Esophagus muscularis mucosa (tissue), 4 donors: ENCODE results near the gene CNPY3. TPM values are rescaled to one million over a fixed set of nuclear protein-coding genes. Genes with fewer than 3 reads are reported as not detected.

ENCODE experiments used
- DNase-seq: peaks from one replicate; pipeline ENCODE4 v3.0.0-alpha.2; 2017; ENCODE audit errors: extremely low spot score
- H3K27ac ChIP-seq, 4 donors: fragments of 200-600 bp; sonication (generic); replicated peaks in 1 of 4; 1 replicate in 3 of 4; 2 replicates in 1 of 4; pipeline ENCODE4 v1.5.1; 2016 to 2019; ENCODE audit warnings: mild to moderate bottlenecking in 1 of 4
- H3K27me3 ChIP-seq, 4 donors: fragments of 200-600 bp; sonication (generic); one replicate each; pipeline versions ENCODE4 v1.5.1 to v1.6.0; 2016 to 2019
- H3K36me3 ChIP-seq, 4 donors: fragments of 200-600 bp; sonication (generic); one replicate each; pipeline ENCODE4 v1.5.1; 2016 to 2019
- H3K4me1 ChIP-seq, 4 donors: fragments of 200-600 bp; sonication (generic); one replicate each; pipeline ENCODE4 v1.5.1; 2016 to 2019
- H3K4me3 ChIP-seq, 4 donors: fragments of 200-600 bp; sonication (generic); 1 replicate in 2 of 4; 2 replicates in 2 of 4; pipeline ENCODE4 v1.5.1; 2016 to 2019; ENCODE audit warnings: mild to moderate bottlenecking in 4 of 4, moderate library complexity in 1 of 4
- H3K9me3 ChIP-seq, 4 donors: fragments of 200-600 bp; sonication (generic); 1 replicate in 3 of 4; 2 replicates in 1 of 4; pipeline ENCODE4 v1.5.1; 2016 to 2019
- CTCF ChIP-seq, 3 experiments: fragments of 200-600 bp in 2 of 3; fragments of 450-650 bp in 1 of 3; sonication (generic) in 2 of 3; IDR thresholded peaks; one replicate each; pipeline ENCODE4 v1.5.1; 2017 to 2019; ENCODE audit warnings: antibody characterized with exemption in 3 of 3, mild to moderate bottlenecking in 2 of 3, moderate library complexity in 1 of 3
- EP300 ChIP-seq: sonication (generic); formaldehyde crosslinking; IDR thresholded peaks from one replicate; pipeline ENCODE4 v1.6.1; 2017; ENCODE audit warnings: antibody characterized with exemption
- POLR2A ChIP-seq: fragments of 450-650 bp; IDR thresholded peaks from one replicate; pipeline ENCODE4 v1.6.1; 2017; ENCODE audit warnings: antibody characterized with exemption, moderate library complexity, mild to moderate bottlenecking, low read depth
- POLR2AphosphoS5 ChIP-seq, 2 donors: sonication (generic); formaldehyde crosslinking; IDR thresholded peaks; one replicate each; pipeline ENCODE4 v1.6.1; 2017; ENCODE audit warnings: antibody characterized with exemption in 2 of 2
- WGBS: methylation state at CpG from one replicate; pipeline ENCODE4 v1.1.5; 2018; 5-methylcytosine and 5-hydroxymethylcytosine counted together
- intact Hi-C: fragments of 100-400 bp; cut with DNase I; formaldehyde crosslinking; loops from one replicate; pipeline ENCODE4 v1.15.1; 2023
- total RNA-seq, 4 donors: library from RNA; depleted of rRNA; stranded (reverse); fragments of >200 nt; gene quantifications; one replicate each; pipeline versions ENCODE4 v1.1.0 to v1.2.1, GENCODE V29; 2016

The CNPY3 gene
- total RNA-seq, 4 donors from 2014 or later: 24.5 to 39.6 (median 34.3) TPM

GRCh38 chr6:42929821-42930360 lies 611 bp downstream of the CNPY3 start:
- WGBS: under 1% methylated on average over 16 of the region's 16 CpGs
- TF ChIP-seq POLR2AphosphoS5 (IDR thresholded peaks at IDR 0.05) (no peak), POLR2A (no peak), CTCF (IDR thresholded peaks at IDR 0.05) (no peak), EP300 (no peak)
- intact Hi-C loops: loop anchor here (5.0 kb wide), 1 partner anchor 57 kb away; no protein-coding TSS in a partner anchor
- Histone ChIP-seq H3K27me3 (peaks cover 0 to 11% (median 0%) of the 10 kb centered on the region in 4 donors), H3K4me3 (peak overlapping the region; percentile 66 to 87 (median 78)), H3K36me3 (peaks cover 0 to 16% (median 12%) of the 10 kb centered on the region in 4 donors), H3K4me1 (peaks cover 14 to 46% (median 45%) of the 10 kb centered on the region in 4 donors), H3K27ac (peak overlapping the region; percentile 87 to 97 (median 90)), H3K9me3 (no peaks in the 10 kb centered on the region)
- DNase-seq: no peak

- DNase-seq: no peak
- peaks cover 13 to 39% (median 38%) of the 10 kb centered on the region in 4 donors for H3K36me3 ChIP-seq
- H3K4me3 ChIP-seq: no peak overlapping the region
- peaks cover 14 to 46% (median 45%) of the 10 kb centered on the region in 4 donors for H3K4me1 ChIP-seq
- H3K27ac ChIP-seq: peak overlapping the region in 2 of 4 donors; percentile 27 to 97
- TF ChIP-seq EP300 (no peak), POLR2AphosphoS5 (IDR thresholded peaks at IDR 0.05) (no peak), CTCF (IDR thresholded peaks at IDR 0.05) (no peak), POLR2A (no peak)
- no peaks in the 10 kb centered on the region for H3K9me3 ChIP-seq
- WGBS: 71% methylated on average over 3 of the region's 3 CpGs
- H3K27me3 ChIP-seq: no peaks in the 10 kb centered on the region
- intact Hi-C loops: no loop called here
These were observed 3.1 kb downstream of the CNPY3 start for GRCh38 chr6:42932412-42932811.

GRCh38 chr6:42933205-42933604 lies 3.9 kb downstream of the CNPY3 start:
- Histone ChIP-seq H3K36me3 (peaks cover 13 to 47% (median 46%) of the 10 kb centered on the region in 4 donors), H3K4me1 (peaks cover 14 to 43% (median 41%) of the 10 kb centered on the region in 4 donors), H3K4me3 (no peak overlapping the region), H3K27me3 (no peaks in the 10 kb centered on the region), H3K9me3 (no peaks in the 10 kb centered on the region), H3K27ac (peak overlapping the region in 1 of 4 donors; percentile 3)
- intact Hi-C loops: no loop called here
- whole genome bisulfite sequencing: 45% methylated on average over 3 of the region's 3 CpGs
- no peak for DNase-seq
- TF ChIP-seq POLR2A (no peak), EP300 (no peak), CTCF (IDR thresholded peaks at IDR 0.05) (no peak), POLR2AphosphoS5 (IDR thresholded peaks at IDR 0.05) (no peak)

- intact Hi-C loops: no loop called here
- DNase-seq: no peak
- peaks cover 11 to 31% (median 30%) of the 10 kb centered on the region in 4 donors for H3K4me1 ChIP-seq
- no peak overlapping the region for H3K27ac ChIP-seq
- TF ChIP-seq POLR2A: no peak
- TF ChIP-seq EP300: no peak
- no peak for TF ChIP-seq CTCF (IDR thresholded peaks at IDR 0.05)
- TF ChIP-seq POLR2AphosphoS5 (IDR thresholded peaks at IDR 0.05): no peak
- WGBS: 40% methylated on average over 5 of the region's 7 CpGs
- H3K4me3 ChIP-seq: no peak overlapping the region
- H3K9me3 ChIP-seq: no peaks in the 10 kb centered on the region
- no peaks in the 10 kb centered on the region for H3K27me3 ChIP-seq
- peaks cover 28 to 67% (median 62%) of the 10 kb centered on the region in 4 donors for H3K36me3 ChIP-seq
These were observed 6.0 kb downstream of the CNPY3 start for GRCh38 chr6:42935322-42935721.

DNA sequence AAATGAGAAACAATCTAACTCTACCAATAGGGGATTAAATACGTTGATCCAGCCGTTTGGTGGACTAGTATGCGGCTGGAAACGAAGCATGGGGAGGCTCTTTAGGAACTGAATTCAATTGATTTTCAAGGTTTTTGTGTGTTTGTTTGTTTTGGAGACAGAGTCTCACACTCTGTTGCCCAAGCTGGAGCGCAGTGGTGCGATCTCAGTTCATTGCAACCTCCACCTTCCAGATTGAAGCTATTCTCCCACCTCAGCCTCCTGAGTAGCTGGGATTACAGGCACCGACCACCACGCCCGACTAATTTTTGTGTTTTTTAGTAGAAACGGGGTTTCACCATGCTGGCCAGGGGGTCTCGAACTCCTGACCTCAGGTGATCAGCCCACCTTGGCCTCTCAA lies 7.1 kb downstream of the CNPY3 start:
- peaks cover under 1 to 20% (median 19%) of the 10 kb centered on the region in 4 donors for H3K4me1 ChIP-seq
- DNase-seq: no peak
- H3K9me3 ChIP-seq: no peaks in the 10 kb centered on the region
- no peaks in the 10 kb centered on the region for H3K27me3 ChIP-seq
- TF ChIP-seq POLR2AphosphoS5 (IDR thresholded peaks at IDR 0.05) (no peak), POLR2A (no peak), EP300 (no peak), CTCF (IDR thresholded peaks at IDR 0.05) (no peak)
- H3K36me3 ChIP-seq: peaks cover 32 to 75% (median 64%) of the 10 kb centered on the region in 4 donors
- no peak overlapping the region for H3K4me3 ChIP-seq
- WGBS: 88% methylated on average over 11 of the region's 11 CpGs
- no peak overlapping the region for H3K27ac ChIP-seq
- intact Hi-C loops: no loop called here
